Adrenal gland (tissue), 12 donors: Measurements from ENCODE around the gene CCDC167. TPM values are rescaled to one million over a fixed set of nuclear protein-coding genes. Genes with fewer than 3 reads are reported as not detected.

Experiments used
- DNase-seq, 7 donors: peaks; one replicate each; pipeline ENCODE4 v3.0.0-alpha.2; 2019 to 2020
- H3K27ac ChIP-seq, 5 donors: fragments of 200-600 bp; sonication (generic) in 4 of 5; 1 replicate in 3 of 5; 2 replicates in 2 of 5; pipeline versions ENCODE4 v1.5.1 to v1.8.0; 2016 to 2020; ENCODE audit warnings: mild to moderate bottlenecking in 1 of 5
- H3K27me3 ChIP-seq: fragments of 200-600 bp; 2 replicates; pipeline ENCODE4 v1.8.0; 2021
- H3K36me3 ChIP-seq, 2 donors: fragments of 200-600 bp; replicated peaks in 1 of 2; 1 replicate in 1 of 2; 2 replicates in 1 of 2; pipeline versions ENCODE4 v1.5.1 to v1.8.0; 2018 to 2022
- H3K4me1 ChIP-seq, 2 donors: fragments of 200-600 bp; replicated peaks in 1 of 2; 1 replicate in 1 of 2; 2 replicates in 1 of 2; pipeline versions ENCODE4 v1.5.1 to v1.8.0; 2018 to 2021
- H3K4me3 ChIP-seq, 4 donors: fragments of 200-600 bp; sonication (generic) in 3 of 4; one replicate each; pipeline ENCODE4 v1.5.1; 2016 to 2018
- H3K9me3 ChIP-seq, 3 donors: fragments of 200-600 bp; sonication (generic) in 1 of 3; replicated peaks in 1 of 3; 1 replicate in 2 of 3; 2 replicates in 1 of 3; pipeline versions ENCODE4 v1.5.1 to v1.8.0; 2016 to 2021
- CTCF ChIP-seq, 6 experiments: fragments of 450-650 bp in 4 of 6; fragments of 200-600 bp in 2 of 6; sonication (generic) in 1 of 6; IDR thresholded peaks; 1 replicate in 5 of 6; 2 replicates in 1 of 6; pipeline versions ENCODE4 v1.5.1 to v1.8.0; 2016 to 2021; ENCODE audit warnings: antibody characterized with exemption in 6 of 6, mild to moderate bottlenecking in 2 of 6, moderate library complexity in 1 of 6
- POLR2A ChIP-seq, 2 donors: fragments of 450-650 bp; IDR thresholded peaks; one replicate each; pipeline ENCODE4 v1.6.1; 2017; ENCODE audit warnings: antibody characterized with exemption in 2 of 2, mild to moderate bottlenecking in 2 of 2, moderate library complexity in 1 of 2
- WGBS, 4 donors: extraction: QIAGEN DNeasy Blood & Tissue Kit in 2 of 4; methylation state at CpG; one replicate each; pipeline versions ENCODE4 v1.1.5 to v1.1.7; 2013 to 2017; 5-methylcytosine and 5-hydroxymethylcytosine counted together
- intact Hi-C, 2 donors: fragments of 100-400 bp; cut with DNase I; formaldehyde crosslinking; loops; one replicate each; pipeline versions ENCODE4 v1.14.1 to v1.15.0; 2022 to 2023
- polyA plus RNA-seq, 3 donors: library from polyadenylated mRNA; stranded (reverse); fragments of 200-250 nt in 2 of 3; fragments of 350-450 nt in 1 of 3; fragmentation: Illumina TruSeq in 1 of 3; extraction: RNeasy Lipid Tissue Mini Kit (QIAGEN cat#74804) in 1 of 3; gene quantifications; one replicate each; pipeline ENCODE4 v1.2.3, GENCODE V29; 2013 to 2014
- total RNA-seq, 9 donors: library from RNA; depleted of rRNA in 4 of 9; stranded (reverse); fragments of >200 nt in 4 of 9; fragments of 120-200 nt in 1 of 9; fragmentation: NEBNext Ultra II Directional in 1 of 9; extraction: Animal tissue kit (Norgen Biotek cat#: 25700) in 1 of 9; gene quantifications; one replicate each; pipeline versions ENCODE4 v1.1.0 to v1.2.4, GENCODE V29; 2013 to 2023
- donor health status: healthy with polysubstance abuse.
- donor health status: Bipolar disorder and iron deficiency.
- donor health status: DM: yes; HTN: yes; CAD: no.
- donor health status: DM: no; HTN: no; CAD: no.
- donor health status: DM: no; HTN: no; CAD: no.
- donor health status: DM: yes; HTN: yes; CAD: no.

CCDC167 gene
- total and polyA plus RNA-seq, 12 donors, result 14.4 to 69.2 (median 20.9) TPM

GRCh38 chr6:37435373-37435772 is 64.3 kb downstream of the CCDC167 start:
- DNase-seq, result no peak
- Histone ChIP-seq H3K27ac (no peak overlapping the region), H3K4me3 (no peak overlapping the region), H3K9me3 (no peaks in the 10 kb centered on the region), H3K36me3 (peaks cover 0 to 28% of the 10 kb centered on the region in 2 donors), H3K27me3 (no peaks in the 10 kb centered on the region), H3K4me1 (peaks cover 8 to 22% of the 10 kb centered on the region in 2 donors)
- 56 to 72% (median 61%) methylated on average over 4 of the region's 4 CpGs for WGBS, 4 donors
- TF ChIP-seq POLR2A (IDR thresholded peaks at IDR 0.05) (no peak), CTCF (IDR thresholded peaks at IDR 0.05) (no peak)
- intact Hi-C loops, result no loop called here

GRCh38 chr6:37433657-37434271 is 65.9 kb downstream of the CCDC167 start:
- 5 to 14% (median 9%) methylated on average over 8 to 13 of the region's 13 CpGs for WGBS, 4 donors
- DNase-seq, result peak in 5 of 7 donors; percentile 40 to 66 (median 49)
- peaks cover 0 to 28% of the 10 kb centered on the region in 2 donors for H3K36me3 ChIP-seq
- H3K4me3 ChIP-seq, result peak overlapping the region; percentile 52 to 91 (median 70)
- H3K4me1 ChIP-seq, result peaks cover 8 to 22% of the 10 kb centered on the region in 2 donors
- H3K27ac ChIP-seq, result peak overlapping the region; percentile 71 to 92 (median 80)
- intact Hi-C loops, result no loop called here
- H3K9me3 ChIP-seq, result no peaks in the 10 kb centered on the region
- no peak for TF ChIP-seq CTCF (IDR thresholded peaks at IDR 0.05)
- no peaks in the 10 kb centered on the region for H3K27me3 ChIP-seq

Other genes with a start within 250 kb of the CCDC167 start
- gene TBC1D22B, start 242.1 kb downstream of the CCDC167 start, total RNA-seq, result 10 to 100 TPM in 8 of 9 donors, 1 to 10 TPM in 1; 7.4 to 21.9 (median 16.3) TPM
- gene TBC1D22B, start 242.1 kb downstream of the CCDC167 start, polyA plus RNA-seq, result 10 to 100 TPM in 2 of 3 donors, 1 to 10 TPM in 1; 9.1 to 20.5 (median 12.4) TPM
- 10 to 100 TPM in 1 of 9 donors, 1 to 10 TPM in 7, not detected in 1; 1.5 to 23.2 (median 5.9) TPM for gene TMEM217, start 241.7 kb downstream of the CCDC167 start, total RNA-seq
- gene TMEM217, start 241.7 kb downstream of the CCDC167 start, polyA plus RNA-seq, result 10 to 100 TPM in 1 of 3 donors, 1 to 10 TPM in 2; 1.7 to 26.7 (median 5.2) TPM
- gene RNF8, start 145.9 kb downstream of the CCDC167 start, total RNA-seq, result 10 to 100 TPM; 15.4 to 54.6 (median 19.4) TPM
- 10 to 100 TPM; 13.1 to 29.4 (median 23.5) TPM for gene RNF8, start 145.9 kb downstream of the CCDC167 start, polyA plus RNA-seq
- 10 to 100 TPM; 24.1 to 48.1 (median 34.2) TPM for gene CMTR1, start 66.7 kb downstream of the CCDC167 start, total RNA-seq
- 10 to 100 TPM; 21.0 to 25.0 (median 22.6) TPM for gene CMTR1, start 66.7 kb downstream of the CCDC167 start, polyA plus RNA-seq
- 10 to 100 TPM in 2 of 9 donors, 1 to 10 TPM in 7; 1.5 to 12.6 (median 5.0) TPM for gene MDGA1, start 198.0 kb upstream of the CCDC167 start, total RNA-seq
- gene MDGA1, start 198.0 kb upstream of the CCDC167 start, polyA plus RNA-seq, result 10 to 100 TPM in 1 of 3 donors, 1 to 10 TPM in 2; 3.4 to 14.4 (median 8.0) TPM